ENCODE data around the gene SLC12A7. TPM values are rescaled to one million over a fixed set of nuclear protein-coding genes. Genes with fewer than 3 reads are reported as not detected.

Gene SLC12A7
- total and polyA plus RNA-seq, 12 donors: 1.3 to 52.6 (median 24.4) TPM

DNA sequence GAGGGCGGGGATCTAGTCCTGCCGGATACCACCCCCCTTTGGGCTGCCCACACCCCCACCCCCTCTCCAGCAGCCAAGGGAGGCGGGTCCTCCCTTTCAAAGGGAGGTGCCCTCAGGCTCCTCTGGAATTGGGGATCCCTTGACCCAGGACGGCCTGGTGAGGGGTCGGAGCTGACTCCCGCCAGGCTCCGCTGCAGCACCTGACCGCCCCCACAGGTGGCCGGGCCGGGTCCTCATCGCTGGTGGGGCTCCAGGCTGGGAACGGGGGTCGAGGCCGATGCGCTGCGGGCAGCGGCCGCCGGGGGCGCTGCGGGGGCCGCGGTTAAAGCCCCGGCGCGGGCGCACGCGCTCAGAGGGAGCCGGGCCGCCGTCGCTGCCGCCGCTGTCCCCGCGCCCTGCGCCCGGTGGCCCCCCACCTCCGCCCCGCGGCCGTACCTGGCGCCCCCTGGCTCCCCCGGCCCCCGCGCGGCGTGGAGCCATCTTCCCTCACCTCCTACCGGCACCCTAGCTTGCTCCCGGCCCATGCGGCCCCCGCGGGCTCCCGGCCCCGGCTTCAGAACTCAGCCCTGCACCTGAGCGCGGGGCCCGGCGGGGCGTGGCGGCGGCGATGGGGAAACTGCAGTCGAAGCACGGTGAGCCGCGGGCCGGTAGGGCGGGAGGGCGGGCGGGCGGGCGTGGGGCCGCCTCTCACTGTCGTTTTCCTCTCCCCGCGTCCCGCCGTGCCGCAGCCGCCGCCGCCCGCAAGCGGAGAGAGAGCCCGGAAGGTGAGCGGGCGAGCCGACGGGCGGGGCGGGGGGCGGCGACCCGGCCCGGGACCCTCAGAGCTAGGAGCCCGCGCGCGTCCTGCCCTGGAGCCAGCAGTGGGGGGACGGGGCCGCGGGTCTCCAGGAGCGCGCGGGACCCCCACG, 103.2 kb downstream of the SLC12A7 start, which contains the start of gene NKD2:
Gene NKD2, plus strand, starts transcription at position 352 of the 908 bp plus-strand sequence. Its CDS starts 256 bp downstream, at position 608.
- Histone ChIP-seq H3K27me3 (peaks cover 37% of the 10 kb centered on the region), H3K4me1 (replicated peaks in 1 of 2) (peaks cover 4 to 19% of the 10 kb centered on the region in 2 donors), H3K9me3 (replicated peaks in 1 of 3) (no peaks in the 10 kb centered on the region), H3K4me3 (peak within 1 kb of the TSS in 1 of 4 donors; percentile 71), H3K36me3 (replicated peaks in 1 of 2) (no peaks in the 10 kb centered on the region), H3K27ac (peak within 1 kb of the TSS in 1 of 5 donors; percentile 61)
- DNase-seq: peak; percentile 13 to 43 (median 20)
- 1 to 2% (median 2%) methylated on average over 26 to 108 of the region's 108 CpGs; no CpG with 5 or more reads in 1 of the 4 donors for WGBS, 4 donors
- intact Hi-C loops (cut with DNase I): loop anchor here (10.0 kb wide), 1 partner anchor 136 kb away; no protein-coding TSS in a partner anchor
- TF ChIP-seq POLR2A (IDR thresholded peaks at IDR 0.05): peak in 1 of 2 donors; percentile 11
- TF ChIP-seq, protein P1, sequence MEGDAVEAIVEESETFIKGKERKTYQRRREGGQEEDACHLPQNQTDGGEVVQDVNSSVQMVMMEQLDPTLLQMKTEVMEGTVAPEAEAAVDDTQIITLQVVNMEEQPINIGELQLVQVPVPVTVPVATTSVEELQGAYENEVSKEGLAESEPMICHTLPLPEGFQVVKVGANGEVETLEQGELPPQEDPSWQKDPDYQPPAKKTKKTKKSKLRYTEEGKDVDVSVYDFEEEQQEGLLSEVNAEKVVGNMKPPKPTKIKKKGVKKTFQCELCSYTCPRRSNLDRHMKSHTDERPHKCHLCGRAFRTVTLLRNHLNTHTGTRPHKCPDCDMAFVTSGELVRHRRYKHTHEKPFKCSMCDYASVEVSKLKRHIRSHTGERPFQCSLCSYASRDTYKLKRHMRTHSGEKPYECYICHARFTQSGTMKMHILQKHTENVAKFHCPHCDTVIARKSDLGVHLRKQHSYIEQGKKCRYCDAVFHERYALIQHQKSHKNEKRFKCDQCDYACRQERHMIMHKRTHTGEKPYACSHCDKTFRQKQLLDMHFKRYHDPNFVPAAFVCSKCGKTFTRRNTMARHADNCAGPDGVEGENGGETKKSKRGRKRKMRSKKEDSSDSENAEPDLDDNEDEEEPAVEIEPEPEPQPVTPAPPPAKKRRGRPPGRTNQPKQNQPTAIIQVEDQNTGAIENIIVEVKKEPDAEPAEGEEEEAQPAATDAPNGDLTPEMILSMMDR (IDR thresholded peaks at IDR 0.05): peak in 4 of 6 experiments; percentile 31 to 74 (median 50)

DNA sequence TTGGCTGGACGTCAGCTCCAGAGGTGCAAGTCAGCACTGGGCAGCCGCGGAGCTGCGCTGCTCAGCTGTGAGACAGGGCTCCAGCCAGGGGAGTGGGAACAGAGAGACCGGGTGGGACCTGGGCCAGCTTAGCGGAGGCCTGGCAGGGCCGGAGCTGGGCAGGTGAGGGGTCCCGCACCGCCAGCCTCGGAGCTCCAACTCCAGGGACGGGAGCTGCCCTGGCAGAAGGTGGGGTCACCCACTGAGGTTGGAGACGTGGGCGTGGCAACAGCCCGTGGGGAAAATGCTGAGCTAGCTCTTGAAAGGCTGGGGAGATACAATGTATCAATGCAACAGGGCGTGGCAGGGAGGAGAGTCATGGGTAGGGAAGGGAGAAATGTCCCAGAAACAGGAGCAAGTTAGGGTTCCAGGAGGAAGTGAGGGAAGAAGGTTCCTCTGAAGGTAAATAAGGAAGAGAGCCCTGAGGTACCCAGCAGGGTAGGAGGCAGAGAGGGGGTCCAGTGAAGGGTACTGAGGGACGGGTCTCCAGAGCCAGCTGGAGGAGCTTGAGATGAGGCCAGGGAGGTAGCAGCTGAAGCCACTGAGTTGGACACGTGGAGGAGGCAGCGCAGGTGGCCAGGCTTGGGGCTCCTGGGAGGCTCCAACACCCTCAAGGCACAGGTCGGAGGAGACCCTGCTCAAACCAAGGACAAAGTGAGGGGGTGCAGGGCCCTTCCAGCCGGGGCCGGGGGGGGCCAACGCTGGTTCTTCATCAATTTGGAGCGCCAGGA, 104.0 kb downstream of the SLC12A7 start:
- H3K4me3 ChIP-seq: peak overlapping the region in 1 of 4 donors; percentile 71

DNA sequence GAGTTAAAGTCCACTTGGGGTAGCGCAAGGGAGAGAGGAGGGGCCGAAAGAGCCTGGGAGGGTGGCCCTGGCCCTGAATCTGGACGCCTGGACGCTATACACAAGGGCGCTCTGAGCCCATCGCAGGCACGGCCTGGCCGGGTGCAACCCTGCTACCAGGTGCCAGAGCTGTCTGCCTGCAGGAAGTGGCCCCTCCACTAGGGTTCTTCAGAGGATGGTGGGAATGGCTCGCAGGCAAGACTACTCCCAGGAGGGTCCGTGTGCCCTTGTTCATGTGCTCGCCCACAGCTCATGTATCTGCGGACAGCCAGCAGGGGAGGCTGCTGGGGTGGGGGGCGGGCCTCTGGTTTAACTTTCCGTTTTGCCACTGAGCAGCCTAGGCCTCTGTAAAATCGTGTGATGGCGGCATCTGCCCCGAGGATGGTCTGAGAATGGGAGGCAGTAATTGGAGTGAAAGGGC, 104.6 kb downstream of the SLC12A7 start:
- Histone ChIP-seq H3K4me3 (no peak overlapping the region), H3K9me3 (replicated peaks in 1 of 3) (no peaks in the 10 kb centered on the region), H3K4me1 (replicated peaks in 1 of 2) (peaks cover 4 to 19% of the 10 kb centered on the region in 2 donors), H3K27me3 (peaks cover 37% of the 10 kb centered on the region), H3K36me3 (replicated peaks in 1 of 2) (no peaks in the 10 kb centered on the region), H3K27ac (no peak overlapping the region)
- DNase-seq: peak in 6 of 7 donors; percentile 0 to 37 (median 7)
- TF ChIP-seq, protein P1 (IDR thresholded peaks at IDR 0.05): no peak
- TF ChIP-seq POLR2A (IDR thresholded peaks at IDR 0.05): no peak
- intact Hi-C loops (cut with DNase I): loop anchor here (10.0 kb wide), 1 partner anchor 138 kb away; no protein-coding TSS in a partner anchor
- WGBS, 4 donors: 79 to 89% (median 86%) methylated on average over 8 to 17 of the region's 17 CpGs

More for the DNA sequence above, 104.0 kb downstream of the SLC12A7 start:
- Histone ChIP-seq H3K27me3 (peaks cover 37% of the 10 kb centered on the region), H3K9me3 (replicated peaks in 1 of 3) (no peaks in the 10 kb centered on the region), H3K27ac (no peak overlapping the region), H3K4me1 (replicated peaks in 1 of 2) (peaks cover 4 to 19% of the 10 kb centered on the region in 2 donors), H3K36me3 (replicated peaks in 1 of 2) (no peaks in the 10 kb centered on the region)
- intact Hi-C loops (cut with DNase I): loop anchor here (10.0 kb wide), 1 partner anchor 137 kb away; no protein-coding TSS in a partner anchor
- 59 to 73% (median 65%) methylated on average over 19 to 23 of the region's 23 CpGs for WGBS, 4 donors
- TF ChIP-seq, protein P1 (IDR thresholded peaks at IDR 0.05): no peak
- no peak for TF ChIP-seq POLR2A (IDR thresholded peaks at IDR 0.05)
- peak; percentile 0 to 41 (median 15) for DNase-seq
